ENCODE data around the gene SAMD8.

DNA sequence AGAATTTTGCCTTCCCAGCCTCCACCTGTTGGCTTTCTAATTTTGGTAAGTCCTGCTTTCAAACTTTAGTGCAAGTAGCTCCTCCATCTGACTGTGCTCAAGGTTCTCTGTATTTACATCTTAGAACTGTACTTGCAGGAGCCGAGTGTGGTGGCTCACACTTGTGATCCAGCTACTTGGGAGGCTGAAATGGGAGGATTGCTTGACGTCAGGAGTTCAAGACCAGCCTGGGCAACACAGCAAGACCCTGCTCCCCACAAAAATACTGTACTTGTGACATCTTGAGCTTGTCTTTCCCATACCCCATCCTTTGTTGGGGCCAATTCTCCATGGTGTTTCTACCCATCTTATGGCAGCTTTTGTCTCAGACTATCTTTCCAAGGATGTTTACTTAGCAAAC, 94.5 kb downstream of the SAMD8 start:
- TF ChIP-seq, protein P1, sequence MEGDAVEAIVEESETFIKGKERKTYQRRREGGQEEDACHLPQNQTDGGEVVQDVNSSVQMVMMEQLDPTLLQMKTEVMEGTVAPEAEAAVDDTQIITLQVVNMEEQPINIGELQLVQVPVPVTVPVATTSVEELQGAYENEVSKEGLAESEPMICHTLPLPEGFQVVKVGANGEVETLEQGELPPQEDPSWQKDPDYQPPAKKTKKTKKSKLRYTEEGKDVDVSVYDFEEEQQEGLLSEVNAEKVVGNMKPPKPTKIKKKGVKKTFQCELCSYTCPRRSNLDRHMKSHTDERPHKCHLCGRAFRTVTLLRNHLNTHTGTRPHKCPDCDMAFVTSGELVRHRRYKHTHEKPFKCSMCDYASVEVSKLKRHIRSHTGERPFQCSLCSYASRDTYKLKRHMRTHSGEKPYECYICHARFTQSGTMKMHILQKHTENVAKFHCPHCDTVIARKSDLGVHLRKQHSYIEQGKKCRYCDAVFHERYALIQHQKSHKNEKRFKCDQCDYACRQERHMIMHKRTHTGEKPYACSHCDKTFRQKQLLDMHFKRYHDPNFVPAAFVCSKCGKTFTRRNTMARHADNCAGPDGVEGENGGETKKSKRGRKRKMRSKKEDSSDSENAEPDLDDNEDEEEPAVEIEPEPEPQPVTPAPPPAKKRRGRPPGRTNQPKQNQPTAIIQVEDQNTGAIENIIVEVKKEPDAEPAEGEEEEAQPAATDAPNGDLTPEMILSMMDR (conservative IDR thresholded peaks at IDR 0.05): no peak
- no peak for TF ChIP-seq ZFX (IDR thresholded peaks at IDR 0.05)

All from C4-2B (cell line).